ENCODE results near the gene MARCHF11.

DNA sequence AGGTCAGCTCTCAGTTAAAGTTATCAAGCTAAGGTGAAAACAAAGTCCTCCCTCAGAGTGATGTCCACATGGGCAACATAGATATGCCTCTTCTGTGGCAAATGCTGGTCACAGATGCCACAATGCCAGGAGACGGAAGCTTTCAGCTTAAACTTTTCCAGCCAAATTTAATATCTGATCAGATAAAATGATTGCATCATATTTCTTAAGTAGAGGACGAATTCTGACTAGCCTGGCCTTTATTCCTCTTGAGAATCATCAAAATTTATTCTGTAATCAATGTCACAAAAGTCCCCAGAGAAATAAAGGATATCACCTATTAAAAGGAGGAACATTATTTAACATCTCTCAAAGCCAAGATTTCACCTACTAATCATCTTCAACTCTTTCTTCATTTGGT, 161.9 kb downstream of the MARCHF11 start:
- no peak for TF ChIP-seq EZH2 (IDR thresholded peaks at IDR 0.05; ENCODE audit: insufficient read depth, poor library complexity, severe bottlenecking)
- no peak for TF ChIP-seq EZH2phosphoT487 (IDR thresholded peaks at IDR 0.05; ENCODE audit: insufficient read depth, low read depth)

All from GM23248 (cell line).